Measurements from ENCODE around the gene CAPN12.
"Not testable (repeated sequence)": the region's sequence is repeated elsewhere in the genome, so short reads cannot be mapped to it uniquely, and the experiment has no call there.

The CAPN12 gene

GRCh38 chr19:38744298-38744681, at the start of gene CAPN12:
TSS of gene CAPN12 (minus strand) at chr19:38744474. CDS start at chr19:38744165, 309 bp downstream.
- DNase-seq (ENCODE audit: low spot score) = no peak

GRCh38 chr19:38793671-38794070, 49.4 kb upstream of the CAPN12 start:
- no peak for DNase-seq (ENCODE audit: low spot score)

GRCh38 chr19:38793177-38793576, 48.9 kb upstream of the CAPN12 start:
- no peak for DNase-seq (ENCODE audit: low spot score)

- DNase-seq (ENCODE audit: low spot score) = no peak
These were observed 48.2 kb upstream of the CAPN12 start for GRCh38 chr19:38792250-38793111.

GRCh38 chr19:38791451-38792064, 47.3 kb upstream of the CAPN12 start:
- DNase-seq (ENCODE audit: low spot score) = not testable (repeated sequence)

GRCh38 chr19:38790507-38791403, 46.5 kb upstream of the CAPN12 start:
- DNase-seq (ENCODE audit: low spot score) = not testable (repeated sequence)

- no peak for DNase-seq (ENCODE audit: low spot score)
These were observed 44.4 kb upstream of the CAPN12 start, which contains the start of gene LGALS7B for GRCh38 chr19:38788478-38789243. TSS of gene LGALS7B (plus strand) at chr19:38789200. CDS start at chr19:38789227, 27 bp downstream.

GRCh38 chr19:38786572-38787265, 42.4 kb upstream of the CAPN12 start:
- no peak for DNase-seq (ENCODE audit: low spot score)

GRCh38 chr19:38786061-38786460, 41.8 kb upstream of the CAPN12 start:
- DNase-seq (ENCODE audit: low spot score) = not testable (repeated sequence)

GRCh38 chr19:38785187-38785699, 41.0 kb upstream of the CAPN12 start:
- no peak for DNase-seq (ENCODE audit: low spot score)

- DNase-seq (ENCODE audit: low spot score) = no peak
These were observed 40.0 kb upstream of the CAPN12 start for GRCh38 chr19:38784224-38784623.

- not testable (repeated sequence) for DNase-seq (ENCODE audit: low spot score)
These were observed 37.9 kb upstream of the CAPN12 start for GRCh38 chr19:38782212-38782611.

GRCh38 chr19:38781058-38781457, 36.8 kb upstream of the CAPN12 start:
- no peak for DNase-seq (ENCODE audit: low spot score)

GRCh38 chr19:38780443-38780842, 36.2 kb upstream of the CAPN12 start:
- no peak for DNase-seq (ENCODE audit: low spot score)

- no peak for DNase-seq (ENCODE audit: low spot score)
These were observed 34.5 kb upstream of the CAPN12 start for GRCh38 chr19:38778733-38779132.

GRCh38 chr19:38774181-38774950, 30.1 kb upstream of the CAPN12 start:
- DNase-seq (ENCODE audit: low spot score) = no peak

- DNase-seq (ENCODE audit: low spot score) = no peak
These were observed 29.3 kb upstream of the CAPN12 start, which contains the start of gene LGALS7 for GRCh38 chr19:38773469-38774177. TSS of gene LGALS7 (minus strand) at chr19:38773517. CDS start at chr19:38773492, 25 bp downstream.

GRCh38 chr19:38771569-38771968, 27.3 kb upstream of the CAPN12 start:
- DNase-seq (ENCODE audit: low spot score) = not testable (repeated sequence)

- DNase-seq (ENCODE audit: low spot score) = not testable (repeated sequence)
These were observed 26.6 kb upstream of the CAPN12 start for GRCh38 chr19:38770949-38771275.
